Activated CD4-positive, alpha-beta memory T cell treated with anti-CD3 and anti-CD28 coated beads for 36 hours (primary cell): ENCODE results near the gene KMO. TPM values are rescaled to one million over a fixed set of nuclear protein-coding genes. Genes with fewer than 3 reads are reported as not detected.

Source experiments
- CTCF ChIA-PET: fragments of 350-600 bp; sonication (Branson Sonifier 250); formaldehyde crosslinking; loops from one replicate; lab custom pipeline; 2021; ENCODE audit warnings: antibody characterized with exemption, inconsistent platforms; lab: Charles Lee
- POLR2A ChIA-PET: fragments of 350-600 bp; sonication (Branson Sonifier 250); formaldehyde crosslinking; loops from one replicate; lab custom pipeline; 2021; ENCODE audit warnings: antibody characterized with exemption; lab: Charles Lee
- DNase-seq: peaks from one replicate; pipeline ENCODE4 v3.0.0-alpha.2; 2020
- H3K27ac Mint-ChIP-seq: one replicate; pipeline ENCODE4 v1.8.0; 2021; ENCODE audit warnings: mixed read lengths
- H3K27me3 Mint-ChIP-seq: one replicate; pipeline ENCODE4 v1.8.0; 2021; ENCODE audit warnings: mixed read lengths
- H3K36me3 Mint-ChIP-seq: one replicate; pipeline ENCODE4 v1.8.0; 2021; ENCODE audit warnings: mixed read lengths
- H3K4me1 Mint-ChIP-seq: one replicate; pipeline ENCODE4 v1.8.0; 2021; ENCODE audit warnings: low read depth, mixed read lengths
- H3K4me3 Mint-ChIP-seq: one replicate; pipeline ENCODE4 v1.8.0; 2021; ENCODE audit warnings: mild to moderate bottlenecking, mixed read lengths
- H3K9me3 Mint-ChIP-seq: one replicate; pipeline ENCODE4 v1.8.0; 2021; ENCODE audit warnings: mixed read lengths
- intact Hi-C: fragments of 100-400 bp; cut with micrococcal nuclease; formaldehyde crosslinking; loops from one replicate; pipeline ENCODE4 v1.15.1; 2023
- total RNA-seq, 2 experiments: library from RNA; stranded (reverse); gene quantifications; one replicate each; pipeline ENCODE4 v1.2.3, GENCODE V29; 2021

Gene KMO
- total RNA-seq, 2 experiments from 2014 or later, result 0.26 TPM; not detected in 1

DNA sequence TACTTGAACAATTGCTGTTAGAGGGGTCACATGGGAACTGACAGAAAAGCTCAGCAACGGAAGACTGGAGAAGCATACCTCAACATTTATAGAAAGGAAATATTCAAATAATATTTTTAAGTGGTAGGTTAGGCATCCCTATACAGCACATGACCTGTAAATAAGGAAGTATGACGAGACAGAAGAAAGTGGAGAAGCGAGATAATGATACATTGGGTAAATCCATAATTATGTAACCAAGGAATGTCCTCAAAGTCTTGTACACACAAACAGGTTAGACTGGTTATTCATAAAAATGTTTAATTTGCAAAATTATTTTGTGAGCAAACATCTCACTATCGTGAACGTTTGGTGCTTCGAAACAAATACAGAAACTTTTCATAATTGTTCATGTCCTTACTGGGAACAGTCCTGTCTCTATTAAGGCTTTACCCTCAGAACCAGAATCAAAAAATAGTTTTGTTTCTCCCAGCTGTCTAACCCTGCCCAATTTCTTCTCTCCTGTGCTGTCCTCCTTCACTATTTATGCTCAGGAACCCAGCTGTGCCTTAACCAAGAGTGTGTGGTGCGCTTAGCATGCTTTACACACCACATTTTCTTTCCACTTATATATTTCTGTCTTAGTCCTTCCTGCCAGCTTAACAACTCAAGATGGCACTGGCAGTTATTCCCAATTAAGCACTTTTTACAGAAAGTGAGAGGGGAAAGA is 10.2 kb downstream of the KMO start:
- H3K27ac Mint-ChIP-seq, result no peak overlapping the region
- no peaks in the 10 kb centered on the region for H3K4me1 Mint-ChIP-seq
- peaks cover 6% of the 10 kb centered on the region for H3K27me3 Mint-ChIP-seq
- DNase-seq, result no peak
- no peaks in the 10 kb centered on the region for H3K36me3 Mint-ChIP-seq
- POLR2A ChIA-PET, result no interaction called here
- CTCF ChIA-PET, result no interaction called here
- no peak overlapping the region for H3K4me3 Mint-ChIP-seq
- H3K9me3 Mint-ChIP-seq, result no peaks in the 10 kb centered on the region
- intact Hi-C loops, result no loop called here

- POLR2A ChIA-PET, result no interaction called here
- CTCF ChIA-PET, result no interaction called here
- Mint-ChIP-seq H3K36me3 (no peaks in the 10 kb centered on the region), H3K27ac (no peak overlapping the region), H3K9me3 (no peaks in the 10 kb centered on the region), H3K4me1 (peaks cover 23% of the 10 kb centered on the region), H3K27me3 (peaks cover 4% of the 10 kb centered on the region), H3K4me3 (no peak overlapping the region)
- no peak for DNase-seq
- intact Hi-C loops, result no loop called here
Measured at GRCh38 chr1:241548008-241548407, 15.8 kb downstream of the KMO start.

GRCh38 chr1:241550318-241550717 is 18.1 kb downstream of the KMO start:
- H3K4me3 Mint-ChIP-seq, result no peak overlapping the region
- H3K9me3 Mint-ChIP-seq, result no peaks in the 10 kb centered on the region
- POLR2A ChIA-PET, result no interaction called here
- peaks cover 23% of the 10 kb centered on the region for H3K4me1 Mint-ChIP-seq
- H3K36me3 Mint-ChIP-seq, result peaks cover 1% of the 10 kb centered on the region
- peaks cover 4% of the 10 kb centered on the region for H3K27me3 Mint-ChIP-seq
- no peak overlapping the region for H3K27ac Mint-ChIP-seq
- no peak for DNase-seq
- CTCF ChIA-PET, result interaction anchor here (0.6 to 1.1 kb wide), 4 partner anchors 13 to 448 kb away, joined by 3 to 7 read pairs (median 4); partner anchors contain the start of gene MAP1LC3C
- intact Hi-C loops, result no loop called here

GRCh38 chr1:241551759-241552638 is 19.8 kb downstream of the KMO start:
- Mint-ChIP-seq H3K27ac (peak overlapping the region; percentile 96), H3K4me1 (peaks cover 23% of the 10 kb centered on the region), H3K27me3 (no peaks in the 10 kb centered on the region), H3K9me3 (no peaks in the 10 kb centered on the region), H3K36me3 (peaks cover 1% of the 10 kb centered on the region), H3K4me3 (peak overlapping the region; percentile 68)
- ChIA-PET POLR2A (interaction anchor here (1.2 kb wide), 1 partner anchor 40 kb away, joined by 5 read pairs; no protein-coding TSS in a partner anchor), CTCF (interaction anchor here (1.3 kb wide), 1 partner anchor 59 kb away, joined by 4 read pairs; no protein-coding TSS in a partner anchor)
- DNase-seq, result peak; percentile 71
- intact Hi-C loops, result loop anchor here (1.0 kb wide), 5 partner anchors 20 to 87 kb away; partner anchors contain the start of genes FH and KMO

GRCh38 chr1:241553886-241554592 is 21.9 kb downstream of the KMO start:
- ChIA-PET CTCF (interaction anchor here (1.0 kb wide), 1 partner anchor 58 kb away, joined by 3 read pairs; no protein-coding TSS in a partner anchor), POLR2A (no interaction called here)
- Mint-ChIP-seq H3K27me3 (no peaks in the 10 kb centered on the region), H3K36me3 (peaks cover 1% of the 10 kb centered on the region), H3K27ac (no peak overlapping the region), H3K4me3 (no peak overlapping the region), H3K4me1 (peaks cover 23% of the 10 kb centered on the region), H3K9me3 (no peaks in the 10 kb centered on the region)
- intact Hi-C loops, result no loop called here
- no peak for DNase-seq

GRCh38 chr1:241555526-241555925 is 23.3 kb downstream of the KMO start:
- Mint-ChIP-seq H3K4me3 (no peak overlapping the region), H3K27ac (no peak overlapping the region), H3K36me3 (peaks cover 1% of the 10 kb centered on the region), H3K9me3 (no peaks in the 10 kb centered on the region), H3K4me1 (peaks cover 23% of the 10 kb centered on the region), H3K27me3 (peaks cover 1% of the 10 kb centered on the region)
- POLR2A ChIA-PET, result no interaction called here
- CTCF ChIA-PET, result interaction anchor here (1.0 kb wide), 1 partner anchor 55 kb away, joined by 3 read pairs; no protein-coding TSS in a partner anchor
- intact Hi-C loops, result no loop called here
- DNase-seq, result no peak

DNA sequence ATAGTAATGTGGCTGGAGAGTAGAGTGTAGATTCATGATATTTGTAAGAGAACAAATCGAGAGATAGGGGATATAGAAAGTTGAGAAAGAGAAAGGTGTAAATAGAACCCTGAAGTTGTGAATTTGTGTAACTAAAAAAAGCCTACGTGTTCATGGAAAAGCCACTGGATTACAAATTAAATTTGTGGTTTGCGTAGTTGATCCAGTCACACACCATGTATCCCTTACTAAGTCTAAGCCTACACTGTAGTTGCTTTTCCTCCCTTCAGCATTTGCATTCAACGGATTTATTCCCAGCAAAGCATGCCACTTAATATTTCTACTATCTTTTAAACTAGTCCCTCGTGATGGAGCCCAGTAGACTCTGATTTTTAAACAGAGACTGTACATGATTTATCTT is 24.9 kb downstream of the KMO start:
- H3K36me3 Mint-ChIP-seq, result peaks cover 1% of the 10 kb centered on the region
- POLR2A ChIA-PET, result no interaction called here
- H3K4me3 Mint-ChIP-seq, result no peak overlapping the region
- DNase-seq, result no peak
- H3K27ac Mint-ChIP-seq, result no peak overlapping the region
- intact Hi-C loops, result no loop called here
- peaks cover 1% of the 10 kb centered on the region for H3K27me3 Mint-ChIP-seq
- H3K4me1 Mint-ChIP-seq, result peaks cover 8% of the 10 kb centered on the region
- CTCF ChIA-PET, result no interaction called here
- no peaks in the 10 kb centered on the region for H3K9me3 Mint-ChIP-seq

DNA sequence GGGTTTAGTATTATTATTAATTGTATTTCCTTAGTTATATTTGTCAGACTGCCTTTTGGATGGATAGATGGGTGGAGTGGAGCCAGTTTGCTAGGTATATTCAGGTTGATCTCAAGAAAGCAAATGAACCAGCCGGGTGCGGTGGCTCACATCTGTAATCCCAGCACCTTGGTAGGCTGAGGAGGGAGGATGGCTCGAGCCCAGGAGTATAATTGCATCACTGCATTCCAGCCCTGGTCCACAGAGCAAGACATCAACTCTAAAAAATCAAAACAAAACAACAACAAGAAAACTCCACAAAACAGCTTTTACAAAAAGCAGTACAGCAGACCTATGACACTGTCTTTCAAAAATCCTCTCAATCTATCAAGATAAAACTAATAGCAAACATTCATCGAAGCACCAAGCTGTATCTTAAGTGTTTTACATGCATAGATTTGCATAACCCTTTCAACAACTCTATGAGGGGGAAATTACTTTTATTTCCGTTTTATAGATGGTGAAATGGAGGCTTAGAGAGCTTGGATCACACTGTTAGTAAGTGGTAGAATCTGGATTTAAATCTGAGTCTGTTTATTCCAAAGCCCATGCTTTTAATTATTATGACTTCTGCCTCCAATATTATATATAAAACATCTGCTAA is 25.5 kb downstream of the KMO start:
- Mint-ChIP-seq H3K4me3 (no peak overlapping the region), H3K4me1 (peaks cover 3% of the 10 kb centered on the region), H3K36me3 (peaks cover 1% of the 10 kb centered on the region), H3K9me3 (no peaks in the 10 kb centered on the region), H3K27me3 (peaks cover 1% of the 10 kb centered on the region), H3K27ac (no peak overlapping the region)
- POLR2A ChIA-PET, result no interaction called here
- DNase-seq, result no peak
- CTCF ChIA-PET, result no interaction called here
- intact Hi-C loops, result no loop called here

- H3K9me3 Mint-ChIP-seq, result no peaks in the 10 kb centered on the region
- DNase-seq, result no peak
- peaks cover 1% of the 10 kb centered on the region for H3K4me1 Mint-ChIP-seq
- POLR2A ChIA-PET, result no interaction called here
- peaks cover 1% of the 10 kb centered on the region for H3K27me3 Mint-ChIP-seq
- intact Hi-C loops, result no loop called here
- H3K27ac Mint-ChIP-seq, result no peak overlapping the region
- CTCF ChIA-PET, result no interaction called here
- H3K36me3 Mint-ChIP-seq, result no peaks in the 10 kb centered on the region
- no peak overlapping the region for H3K4me3 Mint-ChIP-seq
Measured at GRCh38 chr1:241560146-241560848, 28.1 kb downstream of the KMO start.

- peaks cover 1% of the 10 kb centered on the region for H3K27me3 Mint-ChIP-seq
- intact Hi-C loops, result no loop called here
- H3K27ac Mint-ChIP-seq, result no peak overlapping the region
- H3K4me1 Mint-ChIP-seq, result peaks cover 1% of the 10 kb centered on the region
- ChIA-PET POLR2A (no interaction called here), CTCF (no interaction called here)
- H3K9me3 Mint-ChIP-seq, result no peaks in the 10 kb centered on the region
- H3K36me3 Mint-ChIP-seq, result no peaks in the 10 kb centered on the region
- no peak for DNase-seq
- H3K4me3 Mint-ChIP-seq, result no peak overlapping the region
Measured at GRCh38 chr1:241560849-241561187, 28.6 kb downstream of the KMO start.

- peaks cover 11% of the 10 kb centered on the region for H3K27me3 Mint-ChIP-seq
- no peaks in the 10 kb centered on the region for H3K9me3 Mint-ChIP-seq
Measured at GRCh38 chr1:241569848-241570247, 37.7 kb downstream of the KMO start.

More at GRCh38 chr1:241569848-241570247, 37.7 kb downstream of the KMO start:
- intact Hi-C loops, result no loop called here
- H3K4me1 Mint-ChIP-seq, result no peaks in the 10 kb centered on the region
- POLR2A ChIA-PET, result no interaction called here
- no peak overlapping the region for H3K4me3 Mint-ChIP-seq
- no peaks in the 10 kb centered on the region for H3K36me3 Mint-ChIP-seq
- no peak for DNase-seq
- no peak overlapping the region for H3K27ac Mint-ChIP-seq
- CTCF ChIA-PET, result no interaction called here
